ENCODE results near the gene AQP12B. TPM values are rescaled to one million over a fixed set of nuclear protein-coding genes. Genes with fewer than 3 reads are reported as not detected.
A peak's percentile ranks its signal among the peaks of the same experiment; 100 is the strongest.

AQP12B gene
- total and polyA plus RNA-seq, 4 experiments from 2014 or later: not detected

DNA sequence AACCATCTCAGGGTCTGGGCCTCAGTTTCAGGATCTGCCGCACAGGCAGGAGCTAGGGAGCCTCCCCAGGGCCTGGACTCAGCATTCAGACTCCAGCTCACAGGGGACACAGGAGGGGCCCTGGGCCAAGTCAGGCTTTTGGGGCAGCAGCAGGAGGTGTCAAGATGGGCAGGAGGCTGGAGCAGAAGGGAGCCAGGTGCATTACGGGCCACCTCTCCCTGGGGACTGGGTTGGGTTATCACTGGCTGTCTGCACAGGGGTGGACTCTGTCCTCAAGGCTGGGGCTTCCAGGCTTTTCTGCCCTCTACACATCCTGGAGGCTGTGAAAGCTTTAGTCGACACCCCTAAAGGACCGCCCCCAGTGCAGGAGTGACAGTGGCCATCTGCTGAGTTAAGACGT lies 29.0 kb upstream of the AQP12B start:
- Histone ChIP-seq H3K36me3 (ENCODE audit: insufficient read depth, low read length) (no peaks in the 10 kb centered on the region), H3K27me3 (ENCODE audit: insufficient read depth, low read length) (no peaks in the 10 kb centered on the region), H3K27ac (ENCODE audit: low read depth, low read length) (no peak overlapping the region), H3K4me1 (ENCODE audit: insufficient read depth, low read length) (no peaks in the 10 kb centered on the region), H3K4me3 (ENCODE audit: low read length in 2 of 2) (no peak overlapping the region), H3K9me3 (ENCODE audit: control insufficient read depth in 1 of 2, low read length in 2 of 2) (no peaks in the 10 kb centered on the region)
- no peaks in the 10 kb centered on the region for H3K9me3 Mint-ChIP-seq
- CTCF ChIA-PET (ENCODE audit: partially characterized antibody): no interaction called here
- no peak overlapping the region for H3K4me3 Mint-ChIP-seq
- intact Hi-C loops (cut with micrococcal nuclease): no loop called here
- no peaks in the 10 kb centered on the region for H3K4me1 Mint-ChIP-seq
- no peak overlapping the region for H3K27ac Mint-ChIP-seq
- no peaks in the 10 kb centered on the region for H3K36me3 Mint-ChIP-seq
- H3K27me3 Mint-ChIP-seq: peaks cover 0 to 10% of the 10 kb centered on the region in 2 donors
- POLR2A ChIA-PET (ENCODE audit: partially characterized antibody): no interaction called here
- DNase-seq: no peak

DNA sequence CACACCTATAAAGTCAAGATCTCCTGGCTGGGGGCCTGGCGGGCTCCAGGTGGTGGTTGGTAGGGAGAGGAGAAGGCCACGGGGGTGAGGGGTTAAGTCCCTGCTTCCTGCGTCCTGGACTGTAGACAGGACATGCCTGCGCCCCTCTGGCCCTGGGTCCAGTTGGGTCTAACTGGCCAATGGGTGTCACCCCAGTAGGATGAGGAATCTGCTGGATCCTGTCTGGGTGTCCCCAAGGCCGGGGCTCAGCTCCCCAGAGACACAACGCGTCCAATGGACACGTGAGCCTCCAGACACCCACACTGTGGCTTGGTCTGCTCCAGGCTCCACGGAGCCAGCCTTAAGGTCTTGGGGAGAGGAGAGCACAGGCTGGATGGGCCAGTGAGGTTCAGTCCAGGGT lies 28.6 kb upstream of the AQP12B start:
- Mint-ChIP-seq H3K27me3 (peaks cover 0 to 10% of the 10 kb centered on the region in 2 donors), H3K36me3 (no peaks in the 10 kb centered on the region), H3K27ac (no peak overlapping the region), H3K4me3 (no peak overlapping the region), H3K9me3 (no peaks in the 10 kb centered on the region), H3K4me1 (no peaks in the 10 kb centered on the region)
- Histone ChIP-seq H3K4me3 (ENCODE audit: low read length in 2 of 2) (no peak overlapping the region), H3K27ac (ENCODE audit: low read depth, low read length) (no peak overlapping the region), H3K36me3 (ENCODE audit: insufficient read depth, low read length) (no peaks in the 10 kb centered on the region), H3K27me3 (ENCODE audit: insufficient read depth, low read length) (no peaks in the 10 kb centered on the region), H3K4me1 (ENCODE audit: insufficient read depth, low read length) (no peaks in the 10 kb centered on the region), H3K9me3 (ENCODE audit: control insufficient read depth in 1 of 2, low read length in 2 of 2) (no peaks in the 10 kb centered on the region)
- CTCF ChIA-PET (ENCODE audit: partially characterized antibody): no interaction called here
- no peak for DNase-seq
- intact Hi-C loops (cut with micrococcal nuclease): no loop called here
- POLR2A ChIA-PET (ENCODE audit: partially characterized antibody): no interaction called here

DNA sequence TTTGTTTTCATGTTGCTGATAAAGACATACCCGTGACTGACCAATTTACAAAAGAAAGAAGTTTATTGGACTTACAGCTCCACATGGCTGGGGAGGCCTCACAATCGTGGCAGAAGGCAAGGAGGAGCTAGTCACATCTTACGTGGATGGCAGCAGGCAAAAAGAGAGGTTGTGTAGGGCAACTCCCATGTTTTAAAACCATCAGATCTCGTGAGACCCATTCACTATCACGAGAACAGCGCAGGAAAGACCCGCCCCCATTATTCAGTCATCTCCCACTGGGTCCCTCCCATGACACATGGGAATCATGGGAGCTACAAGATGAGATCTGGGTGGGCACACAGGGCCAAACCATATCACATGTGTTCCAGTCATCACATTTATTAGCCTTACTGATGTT lies 25.8 kb upstream of the AQP12B start:
- Histone ChIP-seq H3K27ac (ENCODE audit: low read depth, low read length) (no peak overlapping the region), H3K36me3 (ENCODE audit: insufficient read depth, low read length) (no peaks in the 10 kb centered on the region), H3K4me1 (ENCODE audit: insufficient read depth, low read length) (peaks cover 19% of the 10 kb centered on the region), H3K9me3 (ENCODE audit: control insufficient read depth in 1 of 2, low read length in 2 of 2) (no peaks in the 10 kb centered on the region), H3K4me3 (ENCODE audit: low read length in 2 of 2) (no peak overlapping the region), H3K27me3 (ENCODE audit: insufficient read depth, low read length) (no peaks in the 10 kb centered on the region)
- peaks cover 11 to 17% (median 13%) of the 10 kb centered on the region in 4 donors for H3K4me1 Mint-ChIP-seq
- no peak for DNase-seq
- H3K27ac Mint-ChIP-seq: no peak overlapping the region
- no peaks in the 10 kb centered on the region for H3K9me3 Mint-ChIP-seq
- POLR2A ChIA-PET (ENCODE audit: partially characterized antibody): no interaction called here
- intact Hi-C loops (cut with micrococcal nuclease): loop anchor here (10.0 kb wide), 1 partner anchor 194 kb away; no protein-coding TSS in a partner anchor
- no peak overlapping the region for H3K4me3 Mint-ChIP-seq
- CTCF ChIA-PET (ENCODE audit: partially characterized antibody): interaction anchor here (1.5 kb wide), 1 partner anchor 195 kb away, joined by 5 read pairs; no protein-coding TSS in a partner anchor
- no peaks in the 10 kb centered on the region for H3K36me3 Mint-ChIP-seq
- H3K27me3 Mint-ChIP-seq: peaks cover 2 to 15% of the 10 kb centered on the region in 2 donors

DNA sequence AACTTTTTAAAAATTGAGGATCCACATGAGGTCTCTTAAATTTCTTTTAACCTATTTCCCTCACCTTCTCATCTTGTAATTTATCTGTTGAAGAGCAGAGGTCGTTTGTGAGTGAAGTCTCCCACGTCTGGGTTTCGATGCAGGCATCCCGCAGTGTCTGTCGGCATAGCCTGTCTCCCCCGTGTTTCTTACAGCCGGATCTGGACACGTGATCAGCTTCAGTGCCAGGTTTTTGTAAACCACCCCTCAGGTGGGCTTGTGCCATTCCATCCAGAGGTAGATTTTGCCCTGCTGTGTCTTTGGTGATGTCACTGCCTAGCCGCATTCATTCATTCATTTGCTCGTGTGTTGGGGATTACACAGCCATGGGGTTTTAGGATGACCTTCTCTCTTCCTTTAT lies 25.1 kb upstream of the AQP12B start:
- ChIA-PET CTCF (ENCODE audit: partially characterized antibody) (no interaction called here), POLR2A (ENCODE audit: partially characterized antibody) (no interaction called here)
- Mint-ChIP-seq H3K4me1 (peaks cover 11 to 20% (median 15%) of the 10 kb centered on the region in 4 donors), H3K9me3 (no peaks in the 10 kb centered on the region), H3K36me3 (no peaks in the 10 kb centered on the region), H3K27ac (no peak overlapping the region), H3K27me3 (peaks cover 5 to 19% of the 10 kb centered on the region in 2 donors), H3K4me3 (no peak overlapping the region)
- Histone ChIP-seq H3K27ac (ENCODE audit: low read depth, low read length) (no peak overlapping the region), H3K4me1 (ENCODE audit: insufficient read depth, low read length) (peaks cover 19% of the 10 kb centered on the region), H3K27me3 (ENCODE audit: insufficient read depth, low read length) (no peaks in the 10 kb centered on the region), H3K36me3 (ENCODE audit: insufficient read depth, low read length) (no peaks in the 10 kb centered on the region), H3K9me3 (ENCODE audit: control insufficient read depth in 1 of 2, low read length in 2 of 2) (no peaks in the 10 kb centered on the region), H3K4me3 (ENCODE audit: low read length in 2 of 2) (no peak overlapping the region)
- intact Hi-C loops (cut with micrococcal nuclease): loop anchor here (10.0 kb wide), 1 partner anchor 193 kb away; no protein-coding TSS in a partner anchor
- DNase-seq: no peak

DNA sequence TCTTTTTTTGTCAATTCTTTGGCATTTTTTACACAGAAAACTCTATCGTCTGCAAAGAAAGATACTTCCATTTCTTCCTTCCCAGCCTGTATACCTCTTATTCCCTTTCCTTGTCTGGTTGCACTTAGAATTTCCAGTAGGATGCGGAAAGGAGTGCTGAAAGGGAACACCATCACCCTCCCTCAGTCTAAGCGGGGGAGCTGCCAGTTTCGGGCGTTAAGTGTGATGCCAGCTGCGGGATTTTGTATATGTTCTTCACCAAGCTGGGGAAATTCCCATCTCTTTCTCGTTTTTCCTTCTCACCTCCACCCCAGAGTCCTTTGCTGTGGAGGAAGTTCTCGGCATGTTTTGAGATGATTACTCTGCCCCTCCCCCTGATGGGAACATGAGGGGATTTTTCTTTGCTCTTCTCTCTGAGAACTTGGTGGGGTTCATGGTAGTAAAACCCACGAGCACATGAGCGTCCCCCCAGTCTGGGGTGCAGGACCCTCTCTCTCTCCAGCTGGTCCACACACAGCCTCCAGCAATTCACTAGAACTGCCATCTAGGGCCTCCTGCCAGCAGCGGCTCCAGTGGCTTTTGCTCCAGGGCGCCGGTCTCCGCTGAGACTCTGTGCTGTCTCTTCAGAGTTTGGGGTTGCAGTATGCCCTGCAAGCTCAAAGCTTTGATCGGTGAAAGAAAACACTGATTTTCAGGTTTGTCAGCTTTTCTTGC lies 24.5 kb upstream of the AQP12B start:
- H3K36me3 Mint-ChIP-seq: no peaks in the 10 kb centered on the region
- intact Hi-C loops (cut with micrococcal nuclease): loop anchor here (10.0 kb wide), 1 partner anchor 192 kb away; no protein-coding TSS in a partner anchor
- Histone ChIP-seq H3K36me3 (ENCODE audit: insufficient read depth, low read length) (no peaks in the 10 kb centered on the region), H3K4me3 (ENCODE audit: low read length in 2 of 2) (no peak overlapping the region), H3K4me1 (ENCODE audit: insufficient read depth, low read length) (peaks cover 19% of the 10 kb centered on the region), H3K9me3 (ENCODE audit: control insufficient read depth in 1 of 2, low read length in 2 of 2) (no peaks in the 10 kb centered on the region), H3K27me3 (ENCODE audit: insufficient read depth, low read length) (no peaks in the 10 kb centered on the region), H3K27ac (ENCODE audit: low read depth, low read length) (no peak overlapping the region)
- DNase-seq: no peak
- peaks cover 5 to 19% of the 10 kb centered on the region in 2 donors for H3K27me3 Mint-ChIP-seq
- ChIA-PET CTCF (ENCODE audit: partially characterized antibody) (no interaction called here), POLR2A (ENCODE audit: partially characterized antibody) (no interaction called here)
- peak overlapping the region in 1 of 7 donors; percentile 58 for H3K27ac Mint-ChIP-seq
- no peak overlapping the region for H3K4me3 Mint-ChIP-seq
- H3K4me1 Mint-ChIP-seq: peaks cover 11 to 20% (median 15%) of the 10 kb centered on the region in 4 donors
- no peaks in the 10 kb centered on the region for H3K9me3 Mint-ChIP-seq

DNA sequence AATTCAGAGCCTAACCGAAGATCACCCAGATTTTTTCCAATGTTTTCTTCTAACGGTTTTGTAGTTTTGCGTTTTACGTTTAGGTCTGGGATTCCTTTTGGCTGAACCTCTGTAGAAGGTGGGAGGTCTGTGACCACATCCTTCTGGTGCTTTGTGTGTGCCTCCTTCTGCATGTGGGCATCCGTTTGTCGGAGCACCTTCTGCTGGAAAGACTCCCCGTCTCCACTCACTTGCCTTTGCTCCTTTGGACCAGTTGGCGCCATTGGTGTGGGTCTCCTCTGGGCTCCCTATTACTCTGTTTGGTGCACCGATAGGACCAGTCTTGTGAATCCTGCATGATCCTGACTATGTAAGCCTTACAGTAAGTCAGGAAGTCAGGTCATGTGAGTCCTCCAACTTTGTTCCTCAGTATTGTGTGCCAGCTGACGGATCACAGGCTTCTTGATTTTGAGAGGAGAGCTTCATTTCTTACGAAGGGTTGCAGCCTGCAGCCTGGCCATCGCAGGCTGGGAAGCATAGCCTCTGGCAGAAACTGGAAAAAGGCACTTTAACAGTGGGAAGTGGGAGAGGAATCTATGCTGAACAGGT lies 22.6 kb upstream of the AQP12B start:
- POLR2A ChIA-PET (ENCODE audit: partially characterized antibody): interaction anchor here (1.0 kb wide), 1 partner anchor 136 kb away, joined by 6 read pairs; no protein-coding TSS in a partner anchor

DNA sequence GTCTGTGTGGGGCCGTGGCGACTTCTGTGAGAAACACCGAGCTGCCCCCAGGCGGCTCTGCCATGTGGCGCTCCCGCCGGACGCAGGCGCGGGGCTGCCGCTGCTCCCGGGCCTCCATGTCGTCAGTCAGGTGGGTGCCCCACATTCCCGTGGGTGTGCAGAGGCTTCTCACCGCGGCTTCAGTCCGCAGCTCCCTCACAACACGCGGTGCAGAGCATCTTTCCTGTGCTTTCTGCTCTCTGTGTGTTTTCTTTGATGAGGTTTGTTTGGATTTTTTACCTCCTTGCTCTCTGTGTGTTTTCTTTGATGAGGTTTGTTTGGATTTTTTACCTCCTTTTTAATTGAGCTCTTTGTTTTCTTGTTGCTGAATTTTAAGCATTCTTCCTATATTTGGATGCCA lies 22.0 kb upstream of the AQP12B start:
- H3K36me3 Mint-ChIP-seq: no peaks in the 10 kb centered on the region
- no peaks in the 10 kb centered on the region for H3K9me3 ChIP-seq (ENCODE audit: control insufficient read depth in 1 of 2, low read length in 2 of 2)
- H3K27me3 ChIP-seq (ENCODE audit: insufficient read depth, low read length): no peaks in the 10 kb centered on the region
- H3K27me3 Mint-ChIP-seq: peaks cover 5 to 18% of the 10 kb centered on the region in 2 donors
- no peaks in the 10 kb centered on the region for H3K9me3 Mint-ChIP-seq
- ChIA-PET POLR2A (ENCODE audit: partially characterized antibody) (interaction anchor here (1.0 kb wide), 1 partner anchor 136 kb away, joined by 6 read pairs; no protein-coding TSS in a partner anchor), CTCF (ENCODE audit: partially characterized antibody) (interaction anchor here (1.0 to 1.3 kb wide), 2 partner anchors 138 to 190 kb away, joined by 3 to 7 read pairs; no protein-coding TSS in a partner anchor)
- intact Hi-C loops (cut with micrococcal nuclease): loop anchor here (10.0 kb wide), 1 partner anchor 190 kb away; no protein-coding TSS in a partner anchor
- H3K27ac ChIP-seq (ENCODE audit: low read depth, low read length): no peak overlapping the region
- H3K4me1 ChIP-seq (ENCODE audit: insufficient read depth, low read length): peaks cover 19% of the 10 kb centered on the region
- peaks cover 11 to 20% (median 15%) of the 10 kb centered on the region in 4 donors for H3K4me1 Mint-ChIP-seq
- H3K27ac Mint-ChIP-seq: peak overlapping the region in 5 of 7 donors; percentile 8 to 59 (median 40)
- peak overlapping the region; percentile 22 to 79 (median 63) for H3K4me3 Mint-ChIP-seq
- peak in 4 of 5 donors; percentile 39 to 55 (median 44) for DNase-seq
- H3K4me3 ChIP-seq (ENCODE audit: low read length in 2 of 2): no peak overlapping the region
- no peaks in the 10 kb centered on the region for H3K36me3 ChIP-seq (ENCODE audit: insufficient read depth, low read length)

More for the DNA sequence above, 22.6 kb upstream of the AQP12B start:
- Mint-ChIP-seq H3K4me1 (peaks cover 11 to 20% (median 15%) of the 10 kb centered on the region in 4 donors), H3K27me3 (peaks cover 5 to 18% of the 10 kb centered on the region in 2 donors), H3K27ac (peak overlapping the region in 4 of 7 donors; percentile 7 to 59 (median 28)), H3K4me3 (peak overlapping the region; percentile 22 to 79 (median 63)), H3K36me3 (no peaks in the 10 kb centered on the region), H3K9me3 (no peaks in the 10 kb centered on the region)
- no peak overlapping the region for H3K4me3 ChIP-seq (ENCODE audit: low read length in 2 of 2)
- H3K27ac ChIP-seq (ENCODE audit: low read depth, low read length): no peak overlapping the region
- H3K9me3 ChIP-seq (ENCODE audit: control insufficient read depth in 1 of 2, low read length in 2 of 2): no peaks in the 10 kb centered on the region
- H3K4me1 ChIP-seq (ENCODE audit: insufficient read depth, low read length): peaks cover 19% of the 10 kb centered on the region
- intact Hi-C loops (cut with micrococcal nuclease): loop anchor here (10.0 kb wide), 1 partner anchor 190 kb away; no protein-coding TSS in a partner anchor
- H3K36me3 ChIP-seq (ENCODE audit: insufficient read depth, low read length): no peaks in the 10 kb centered on the region
- CTCF ChIA-PET (ENCODE audit: partially characterized antibody): interaction anchor here (1.3 kb wide), 1 partner anchor 191 kb away, joined by 7 read pairs; no protein-coding TSS in a partner anchor
- DNase-seq: peak in 1 of 5 donors; percentile 18
- no peaks in the 10 kb centered on the region for H3K27me3 ChIP-seq (ENCODE audit: insufficient read depth, low read length)

Measured in CD4-positive, alpha-beta memory T cell (primary cell).